ENCODE data around the gene RBM6. TPM values are rescaled to one million over a fixed set of nuclear protein-coding genes. Genes with fewer than 3 reads are reported as not detected.

RBM6 gene
- total and polyA plus RNA-seq, 9 of the 15 experiments (the other 6 are each of a cell fraction or from before 2014, with no cell fraction given), result 19.9 to 82.2 (median 57.8) TPM

DNA sequence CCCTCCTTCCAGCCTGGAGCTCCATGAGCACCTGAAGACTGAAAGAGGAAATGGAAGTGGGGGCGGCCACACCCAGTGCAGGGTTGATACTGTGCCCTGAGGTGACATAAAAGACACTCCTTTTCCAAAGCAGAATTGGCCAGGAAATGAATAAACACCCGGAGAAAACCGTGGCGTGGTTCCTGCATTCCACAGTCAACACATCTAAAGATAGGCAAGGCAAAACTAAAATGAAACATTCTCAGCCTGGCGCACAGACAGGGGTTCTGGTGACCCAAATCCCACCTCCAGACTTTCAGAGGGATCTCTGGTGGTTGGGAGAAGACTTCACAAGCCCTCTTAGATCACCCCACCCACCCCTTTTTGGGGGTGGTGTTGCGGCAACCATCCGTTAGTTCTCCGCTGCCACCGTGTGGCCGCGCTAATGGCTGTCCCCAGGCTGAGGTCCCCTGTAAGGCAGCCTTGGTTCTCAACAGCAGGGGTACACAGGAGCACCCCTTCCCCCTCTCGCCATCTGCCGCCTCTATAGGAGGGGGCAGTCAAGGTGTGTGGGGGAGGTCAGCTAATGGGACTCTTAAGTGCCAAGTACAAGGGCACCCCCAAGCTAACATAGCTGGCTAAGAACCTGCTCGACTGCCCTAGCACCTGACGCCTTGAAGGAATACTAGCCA lies 33.7 kb upstream of the RBM6 start (continued):
- TF ChIP-seq, protein P1, sequence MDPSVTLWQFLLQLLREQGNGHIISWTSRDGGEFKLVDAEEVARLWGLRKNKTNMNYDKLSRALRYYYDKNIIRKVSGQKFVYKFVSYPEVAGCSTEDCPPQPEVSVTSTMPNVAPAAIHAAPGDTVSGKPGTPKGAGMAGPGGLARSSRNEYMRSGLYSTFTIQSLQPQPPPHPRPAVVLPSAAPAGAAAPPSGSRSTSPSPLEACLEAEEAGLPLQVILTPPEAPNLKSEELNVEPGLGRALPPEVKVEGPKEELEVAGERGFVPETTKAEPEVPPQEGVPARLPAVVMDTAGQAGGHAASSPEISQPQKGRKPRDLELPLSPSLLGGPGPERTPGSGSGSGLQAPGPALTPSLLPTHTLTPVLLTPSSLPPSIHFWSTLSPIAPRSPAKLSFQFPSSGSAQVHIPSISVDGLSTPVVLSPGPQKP (CRISPR knock-in tag; IDR thresholded peaks at IDR 0.05), result no peak
- no peak for TF ChIP-seq ZC3H8 (IDR thresholded peaks at IDR 0.05)
- no peak for TF ChIP-seq SREBF2 (CRISPR knock-in tag; IDR thresholded peaks at IDR 0.05)
- no peak for TF ChIP-seq ZNF431 (CRISPR knock-in tag; IDR thresholded peaks at IDR 0.05)
- TF ChIP-seq THRAP3 (IDR thresholded peaks at IDR 0.05; ENCODE audit: borderline replicate concordance), result no peak
- no peak for TF ChIP-seq SMAD3 (CRISPR knock-in tag; conservative IDR thresholded peaks at IDR 0.05)
- TF ChIP-seq, protein P2, sequence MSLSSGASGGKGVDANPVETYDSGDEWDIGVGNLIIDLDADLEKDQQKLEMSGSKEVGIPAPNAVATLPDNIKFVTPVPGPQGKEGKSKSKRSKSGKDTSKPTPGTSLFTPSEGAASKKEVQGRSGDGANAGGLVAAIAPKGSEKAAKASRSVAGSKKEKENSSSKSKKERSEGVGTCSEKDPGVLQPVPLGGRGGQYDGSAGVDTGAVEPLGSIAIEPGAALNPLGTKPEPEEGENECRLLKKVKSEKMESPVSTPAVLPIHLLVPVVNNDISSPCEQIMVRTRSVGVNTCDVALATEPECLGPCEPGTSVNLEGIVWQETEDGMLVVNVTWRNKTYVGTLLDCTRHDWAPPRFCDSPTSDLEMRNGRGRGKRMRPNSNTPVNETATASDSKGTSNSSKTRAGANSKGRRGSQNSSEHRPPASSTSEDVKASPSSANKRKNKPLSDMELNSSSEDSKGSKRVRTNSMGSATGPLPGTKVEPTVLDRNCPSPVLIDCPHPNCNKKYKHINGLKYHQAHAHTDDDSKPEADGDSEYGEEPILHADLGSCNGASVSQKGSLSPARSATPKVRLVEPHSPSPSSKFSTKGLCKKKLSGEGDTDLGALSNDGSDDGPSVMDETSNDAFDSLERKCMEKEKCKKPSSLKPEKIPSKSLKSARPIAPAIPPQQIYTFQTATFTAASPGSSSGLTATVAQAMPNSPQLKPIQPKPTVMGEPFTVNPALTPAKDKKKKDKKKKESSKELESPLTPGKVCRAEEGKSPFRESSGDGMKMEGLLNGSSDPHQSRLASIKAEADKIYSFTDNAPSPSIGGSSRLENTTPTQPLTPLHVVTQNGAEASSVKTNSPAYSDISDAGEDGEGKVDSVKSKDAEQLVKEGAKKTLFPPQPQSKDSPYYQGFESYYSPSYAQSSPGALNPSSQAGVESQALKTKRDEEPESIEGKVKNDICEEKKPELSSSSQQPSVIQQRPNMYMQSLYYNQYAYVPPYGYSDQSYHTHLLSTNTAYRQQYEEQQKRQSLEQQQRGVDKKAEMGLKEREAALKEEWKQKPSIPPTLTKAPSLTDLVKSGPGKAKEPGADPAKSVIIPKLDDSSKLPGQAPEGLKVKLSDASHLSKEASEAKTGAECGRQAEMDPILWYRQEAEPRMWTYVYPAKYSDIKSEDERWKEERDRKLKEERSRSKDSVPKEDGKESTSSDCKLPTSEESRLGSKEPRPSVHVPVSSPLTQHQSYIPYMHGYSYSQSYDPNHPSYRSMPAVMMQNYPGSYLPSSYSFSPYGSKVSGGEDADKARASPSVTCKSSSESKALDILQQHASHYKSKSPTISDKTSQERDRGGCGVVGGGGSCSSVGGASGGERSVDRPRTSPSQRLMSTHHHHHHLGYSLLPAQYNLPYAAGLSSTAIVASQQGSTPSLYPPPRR (CRISPR knock-in tag; IDR thresholded peaks at IDR 0.05; ENCODE audit: borderline replicate concordance), result no peak
- no peak for TF ChIP-seq GABPA (tag; conservative IDR thresholded peaks at IDR 0.05; ENCODE audit: low read depth)
- TF ChIP-seq BDP1 (IDR thresholded peaks at IDR 0.05; ENCODE audit: insufficient read depth, insufficient read length), result no peak
- no peak for TF ChIP-seq XRCC5 (IDR thresholded peaks at IDR 0.05; ENCODE audit: low read depth, low read length)
- no peak for TF ChIP-seq CREB1 (IDR thresholded peaks at IDR 0.05)
- no peak for TF ChIP-seq CREB1 (CRISPR knock-in tag; IDR thresholded peaks at IDR 0.05)
- TF ChIP-seq KDM4B (IDR thresholded peaks at IDR 0.05; ENCODE audit: borderline replicate concordance in 2 of 2, low read depth in 1 of 2), result no peak
- TF ChIP-seq, protein P3, sequence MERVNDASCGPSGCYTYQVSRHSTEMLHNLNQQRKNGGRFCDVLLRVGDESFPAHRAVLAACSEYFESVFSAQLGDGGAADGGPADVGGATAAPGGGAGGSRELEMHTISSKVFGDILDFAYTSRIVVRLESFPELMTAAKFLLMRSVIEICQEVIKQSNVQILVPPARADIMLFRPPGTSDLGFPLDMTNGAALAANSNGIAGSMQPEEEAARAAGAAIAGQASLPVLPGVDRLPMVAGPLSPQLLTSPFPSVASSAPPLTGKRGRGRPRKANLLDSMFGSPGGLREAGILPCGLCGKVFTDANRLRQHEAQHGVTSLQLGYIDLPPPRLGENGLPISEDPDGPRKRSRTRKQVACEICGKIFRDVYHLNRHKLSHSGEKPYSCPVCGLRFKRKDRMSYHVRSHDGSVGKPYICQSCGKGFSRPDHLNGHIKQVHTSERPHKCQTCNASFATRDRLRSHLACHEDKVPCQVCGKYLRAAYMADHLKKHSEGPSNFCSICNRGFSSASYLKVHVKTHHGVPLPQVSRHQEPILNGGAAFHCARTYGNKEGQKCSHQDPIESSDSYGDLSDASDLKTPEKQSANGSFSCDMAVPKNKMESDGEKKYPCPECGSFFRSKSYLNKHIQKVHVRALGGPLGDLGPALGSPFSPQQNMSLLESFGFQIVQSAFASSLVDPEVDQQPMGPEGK (CRISPR knock-in tag; IDR thresholded peaks at IDR 0.05; ENCODE audit: borderline replicate concordance), result no peak
- TF ChIP-seq ZNF274 (IDR thresholded peaks at IDR 0.05; ENCODE audit: borderline replicate concordance, low read depth, low read length), result no peak
- no peak for TF ChIP-seq PML (IDR thresholded peaks at IDR 0.05; ENCODE audit: low read length)
- TF ChIP-seq, protein P4, sequence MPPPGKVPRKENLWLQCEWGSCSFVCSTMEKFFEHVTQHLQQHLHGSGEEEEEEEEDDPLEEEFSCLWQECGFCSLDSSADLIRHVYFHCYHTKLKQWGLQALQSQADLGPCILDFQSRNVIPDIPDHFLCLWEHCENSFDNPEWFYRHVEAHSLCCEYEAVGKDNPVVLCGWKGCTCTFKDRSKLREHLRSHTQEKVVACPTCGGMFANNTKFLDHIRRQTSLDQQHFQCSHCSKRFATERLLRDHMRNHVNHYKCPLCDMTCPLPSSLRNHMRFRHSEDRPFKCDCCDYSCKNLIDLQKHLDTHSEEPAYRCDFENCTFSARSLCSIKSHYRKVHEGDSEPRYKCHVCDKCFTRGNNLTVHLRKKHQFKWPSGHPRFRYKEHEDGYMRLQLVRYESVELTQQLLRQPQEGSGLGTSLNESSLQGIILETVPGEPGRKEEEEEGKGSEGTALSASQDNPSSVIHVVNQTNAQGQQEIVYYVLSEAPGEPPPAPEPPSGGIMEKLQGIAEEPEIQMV (tag; conservative IDR thresholded peaks at IDR 0.05; ENCODE audit: low read depth), result no peak
- no peak for TF ChIP-seq CBFA2T3 (IDR thresholded peaks at IDR 0.05)
- TF ChIP-seq HNRNPH1 (optimal IDR thresholded peaks at IDR 0.05; ENCODE audit: low read depth, low read length), result no peak
- TF ChIP-seq ZNF778 (CRISPR knock-in tag; IDR thresholded peaks at IDR 0.05), result no peak
